Aorta (tissue), 5 donors: ENCODE data around the gene EHD3. TPM values are rescaled to one million over a fixed set of nuclear protein-coding genes. Genes with fewer than 3 reads are reported as not detected.

Experiments used
- ATAC-seq: fragments of 200-7000 bp; cut with Tn5 transposase; one replicate; pipeline ENCODE4 v1.9.1; 2022; ENCODE audit warnings: moderate library complexity; ENCODE audit not compliant: low FRiP score
- DNase-seq, 2 donors: peaks; one replicate each; pipeline ENCODE4 v3.0.0-alpha.2; 2020
- H3K27ac ChIP-seq, 2 donors: one replicate each; pipeline ENCODE4 v1.5.1; 2013; ENCODE audit warnings: low read length in 2 of 2, mild to moderate bottlenecking in 2 of 2, moderate library complexity in 2 of 2, control low read depth in 1 of 2, inconsistent platforms in 1 of 2, low read depth in 1 of 2
- H3K27me3 ChIP-seq, 2 donors: one replicate each; pipeline ENCODE4 v1.6.1; 2013; ENCODE audit warnings: control low read depth in 1 of 2, low read length in 1 of 2, mild to moderate bottlenecking in 1 of 2, moderate library complexity in 1 of 2; ENCODE audit not compliant: insufficient read depth in 2 of 2, control insufficient read depth in 1 of 2
- H3K36me3 ChIP-seq, 2 donors: one replicate each; pipeline ENCODE4 v1.6.1; 2013; ENCODE audit warnings: control low read depth in 1 of 2, low read length in 1 of 2, mild to moderate bottlenecking in 1 of 2; ENCODE audit not compliant: insufficient read depth in 2 of 2, control insufficient read depth in 1 of 2
- H3K4me1 ChIP-seq, 2 donors: one replicate each; pipeline ENCODE4 v1.6.1; 2013; ENCODE audit warnings: low read length in 2 of 2, control low read depth in 1 of 2, mild to moderate bottlenecking in 1 of 2, moderate library complexity in 1 of 2; ENCODE audit not compliant: insufficient read depth in 2 of 2, control insufficient read depth in 1 of 2
- H3K4me3 ChIP-seq, 2 donors: one replicate each; pipeline ENCODE4 v1.5.1; 2013; ENCODE audit warnings: low read length in 2 of 2, control low read depth in 1 of 2, mild to moderate bottlenecking in 1 of 2
- H3K9me3 ChIP-seq: one replicate; pipeline ENCODE4 v1.6.1; 2013; ENCODE audit warnings: mild to moderate bottlenecking, low read length; ENCODE audit not compliant: control insufficient read depth
- WGBS, 2 donors: extraction: QIAGEN DNeasy Blood & Tissue Kit; methylation state at CpG; one replicate each; pipeline ENCODE4 v1.1.7; 2013; 5-methylcytosine and 5-hydroxymethylcytosine counted together
- intact Hi-C, 2 donors: fragments of 100-400 bp; cut with DNase I; formaldehyde crosslinking; loops; one replicate each; pipeline versions ENCODE4 v1.14.2 to v1.15.0; 2022
- polyA plus RNA-seq, 2 donors: library from polyadenylated mRNA; stranded (reverse); fragments of 200-250 nt; gene quantifications; one replicate each; pipeline ENCODE4 v1.2.3, GENCODE V29; 2013
- total RNA-seq, 2 donors: library from RNA; stranded (reverse); fragmentation: NEBNext Ultra II Directional; extraction: Animal tissue kit (Norgen Biotek cat#: 25700); gene quantifications; one replicate each; pipeline ENCODE4 v1.2.1, GENCODE V29; 2021
- donor health status: healthy with polysubstance abuse.
- donor health status: Bipolar disorder and iron deficiency.
- donor health status: DM: no; HTN: no; CAD: no.
- donor health status: DM: no; HTN: no; CAD: no.
- donor health status: DM: yes; HTN: yes; CAD: no.

The EHD3 gene
- total and polyA plus RNA-seq, 4 donors, result 14.0 to 28.8 (median 18.1) TPM

DNA sequence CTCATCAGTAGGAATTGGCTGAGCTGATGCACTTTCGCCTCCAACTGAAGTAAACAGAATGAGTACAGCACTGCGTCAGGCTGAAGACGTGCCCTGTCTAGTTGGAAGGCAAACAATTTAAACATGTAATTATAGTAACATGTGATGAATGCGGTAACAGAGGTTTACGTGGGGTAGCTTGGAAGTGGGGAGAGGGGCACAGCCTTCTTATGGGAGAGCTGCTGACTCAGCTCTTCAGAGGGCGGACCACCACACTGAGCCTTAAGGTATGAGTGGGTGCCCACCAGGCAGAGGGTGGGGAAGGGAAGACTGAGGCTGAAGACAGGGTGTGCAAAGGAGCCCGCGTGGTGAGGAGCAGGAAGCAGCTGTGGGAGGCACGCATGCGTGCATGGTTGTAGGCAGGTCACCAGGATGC lies 6.2 kb upstream of the EHD3 start:
- no peaks in the 10 kb centered on the region for H3K36me3 ChIP-seq
- intact Hi-C loops, result no loop called here
- WGBS, 2 donors, result 48 to 56% methylated on average over 10 of the region's 10 CpGs
- H3K9me3 ChIP-seq, result no peaks in the 10 kb centered on the region
- H3K27me3 ChIP-seq, result no peaks in the 10 kb centered on the region
- ATAC-seq, result no peak
- H3K27ac ChIP-seq, result no peak overlapping the region
- H3K4me1 ChIP-seq, result no peaks in the 10 kb centered on the region
- no peak for DNase-seq
- H3K4me3 ChIP-seq, result no peak overlapping the region

- DNase-seq (no peak), ATAC-seq (no peak)
- intact Hi-C loops, result no loop called here
- Histone ChIP-seq H3K27me3 (no peaks in the 10 kb centered on the region), H3K4me1 (no peaks in the 10 kb centered on the region), H3K36me3 (no peaks in the 10 kb centered on the region), H3K27ac (no peak overlapping the region), H3K4me3 (no peak overlapping the region), H3K9me3 (no peaks in the 10 kb centered on the region)
- WGBS, 2 donors, result 89 to 90% methylated on average over 3 of the region's 3 CpGs
Measured at GRCh38 chr2:31228717-31229116, 5.2 kb upstream of the EHD3 start.

GRCh38 chr2:31230751-31231150 lies 3.2 kb upstream of the EHD3 start:
- no peaks in the 10 kb centered on the region for H3K9me3 ChIP-seq
- WGBS, 2 donors, result 79 to 89% methylated on average over 3 of the region's 3 CpGs
- intact Hi-C loops, result no loop called here
- no peak for DNase-seq
- no peak overlapping the region for H3K27ac ChIP-seq
- H3K36me3 ChIP-seq, result no peaks in the 10 kb centered on the region
- no peaks in the 10 kb centered on the region for H3K27me3 ChIP-seq
- H3K4me3 ChIP-seq, result no peak overlapping the region
- H3K4me1 ChIP-seq, result no peaks in the 10 kb centered on the region
- no peak for ATAC-seq

DNA sequence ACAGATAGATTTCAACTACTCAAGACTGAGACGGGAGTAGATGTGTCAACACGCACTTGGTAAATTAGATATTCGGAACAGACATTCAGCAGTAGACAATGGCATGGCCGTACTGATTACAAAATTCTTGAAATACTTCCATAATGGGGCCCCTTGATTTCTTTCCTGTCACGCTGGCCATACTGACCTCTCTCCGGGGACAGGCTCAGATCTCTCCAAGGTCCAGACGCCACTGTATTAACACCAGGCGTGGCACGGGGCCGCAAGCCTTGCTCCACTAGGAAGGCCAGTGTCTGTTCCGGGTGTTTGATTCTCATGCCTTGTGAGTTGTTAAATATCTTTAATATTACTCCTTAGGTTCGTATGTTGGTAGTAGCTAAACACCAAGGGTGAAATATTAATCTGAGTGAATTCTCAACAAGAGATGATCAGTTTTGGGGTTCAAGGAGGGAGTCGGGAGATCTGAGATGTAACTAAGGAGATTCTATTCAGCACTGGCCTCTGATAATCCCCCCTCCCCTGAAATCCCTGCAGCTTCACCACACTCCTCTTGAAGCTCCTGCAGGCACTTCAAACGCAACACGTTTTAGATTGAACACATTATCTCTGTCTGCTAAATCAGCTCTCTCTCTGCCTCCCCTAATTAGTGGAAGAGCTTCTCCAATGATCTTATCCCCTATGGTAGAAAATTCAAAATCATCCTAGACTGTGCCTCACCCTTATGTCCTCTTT lies 2.2 kb upstream of the EHD3 start:
- no peak for ATAC-seq
- Histone ChIP-seq H3K4me1 (no peaks in the 10 kb centered on the region), H3K36me3 (no peaks in the 10 kb centered on the region), H3K9me3 (no peaks in the 10 kb centered on the region), H3K27ac (no peak overlapping the region), H3K27me3 (no peaks in the 10 kb centered on the region), H3K4me3 (no peak overlapping the region)
- no peak for DNase-seq
- intact Hi-C loops, result no loop called here
- WGBS, 2 donors, result 86 to 89% methylated on average over 15 of the region's 15 CpGs

- Histone ChIP-seq H3K4me1 (no peaks in the 10 kb centered on the region), H3K36me3 (no peaks in the 10 kb centered on the region), H3K27ac (no peak overlapping the region), H3K4me3 (no peak overlapping the region), H3K9me3 (no peaks in the 10 kb centered on the region), H3K27me3 (no peaks in the 10 kb centered on the region)
- 89 to 93% methylated on average over 4 of the region's 4 CpGs for WGBS, 2 donors
- DNase-seq, result no peak
- no peak for ATAC-seq
- intact Hi-C loops, result no loop called here
Measured at GRCh38 chr2:31232586-31232985, 1.4 kb upstream of the EHD3 start.

DNA sequence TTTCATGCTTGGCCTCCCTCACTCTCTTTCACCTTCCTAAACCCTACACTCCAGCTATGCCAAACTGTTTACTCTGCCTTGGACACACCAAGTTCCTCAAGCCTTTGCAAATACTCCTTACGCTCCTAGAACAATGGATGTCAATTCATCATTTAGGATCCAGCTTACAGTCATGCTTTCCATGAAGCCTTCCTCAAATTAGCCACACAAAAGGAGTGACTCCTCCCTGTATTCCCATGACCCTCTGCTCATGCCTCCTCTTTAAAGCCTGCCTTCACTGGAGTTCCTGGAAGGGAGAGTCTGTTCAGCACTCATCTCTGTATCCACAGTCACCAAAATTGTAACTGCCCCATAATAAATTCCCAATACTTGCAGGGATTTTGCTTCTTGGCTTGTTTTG lies 721 bp upstream of the EHD3 start:
- no peaks in the 10 kb centered on the region for H3K9me3 ChIP-seq
- peak overlapping the region in 1 of 2 donors; percentile 24 for H3K27ac ChIP-seq
- no peaks in the 10 kb centered on the region for H3K27me3 ChIP-seq
- H3K4me3 ChIP-seq, result no peak overlapping the region
- H3K4me1 ChIP-seq, result no peaks in the 10 kb centered on the region
- H3K36me3 ChIP-seq, result no peaks in the 10 kb centered on the region
- DNase-seq, result no peak
- WGBS, 2 donors, result 86 to 87% methylated on average over 1 of the region's 1 CpG
- intact Hi-C loops, result loop anchor here in 1 of 2 donors (1.0 kb wide), 1 partner anchor 100 kb away; no protein-coding TSS in a partner anchor
- ATAC-seq, result no peak

DNA sequence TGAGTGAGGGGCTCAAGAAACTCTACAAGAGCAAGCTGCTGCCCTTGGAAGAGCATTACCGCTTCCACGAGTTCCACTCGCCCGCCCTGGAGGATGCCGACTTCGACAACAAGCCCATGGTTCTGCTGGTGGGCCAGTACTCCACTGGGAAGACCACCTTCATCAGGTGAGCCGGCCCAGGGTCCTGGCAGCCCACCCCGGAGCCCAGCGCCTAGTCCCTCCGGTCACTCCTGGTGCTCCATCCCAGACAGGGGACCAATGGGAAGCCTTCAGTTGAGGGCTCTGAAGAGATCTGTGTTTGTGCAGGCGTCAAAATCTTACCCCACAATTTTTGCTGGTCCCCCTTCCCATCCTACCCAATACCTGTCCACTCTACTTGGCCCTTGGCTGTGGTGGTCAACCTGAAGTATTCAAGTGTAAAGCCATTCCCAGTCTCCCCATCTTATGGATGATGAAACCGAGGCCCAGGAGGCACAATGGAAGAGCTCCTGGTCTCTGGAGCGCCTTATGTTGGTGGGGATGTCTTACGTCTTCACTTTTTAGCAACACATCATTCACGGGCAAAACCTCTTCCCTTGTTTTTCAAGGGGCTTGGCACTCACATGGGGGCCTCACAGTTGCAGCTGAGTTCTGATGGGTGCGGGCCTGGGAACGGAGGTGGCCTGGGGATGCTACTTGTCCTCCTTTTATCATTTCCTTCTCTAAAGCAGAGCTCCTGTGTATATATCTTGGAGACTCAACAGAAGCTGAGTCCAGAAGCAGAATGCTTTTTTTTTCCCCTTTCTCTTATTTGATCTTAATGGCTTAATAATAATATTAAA lies 941 bp downstream of the EHD3 start:
- Histone ChIP-seq H3K27ac (peak overlapping the region in 1 of 2 donors; percentile 14), H3K27me3 (no peaks in the 10 kb centered on the region), H3K4me3 (peak overlapping the region; percentile 32 to 56), H3K9me3 (no peaks in the 10 kb centered on the region), H3K4me1 (no peaks in the 10 kb centered on the region), H3K36me3 (no peaks in the 10 kb centered on the region)
- ATAC-seq, result no peak
- intact Hi-C loops, result loop anchor here in 1 of 2 donors (2.0 to 5.0 kb wide), 2 partner anchors 62 to 98 kb away; no protein-coding TSS in a partner anchor
- DNase-seq, result no peak
- 46 to 52% methylated on average over 17 of the region's 17 CpGs for WGBS, 2 donors

GRCh38 chr2:31235504-31235902 lies 1.6 kb downstream of the EHD3 start:
- DNase-seq, result no peak
- H3K4me3 ChIP-seq, result no peak overlapping the region
- ATAC-seq, result peak; percentile 46
- H3K4me1 ChIP-seq, result no peaks in the 10 kb centered on the region
- no peaks in the 10 kb centered on the region for H3K27me3 ChIP-seq
- H3K27ac ChIP-seq, result peak overlapping the region in 1 of 2 donors; percentile 83
- no peaks in the 10 kb centered on the region for H3K9me3 ChIP-seq
- 48 to 59% methylated on average over 4 of the region's 4 CpGs for WGBS, 2 donors
- intact Hi-C loops, result loop anchor here in 1 of 2 donors (2.0 to 5.0 kb wide), 2 partner anchors 62 to 97 kb away; no protein-coding TSS in a partner anchor
- no peaks in the 10 kb centered on the region for H3K36me3 ChIP-seq
